Measurements from ENCODE around the gene ST6GALNAC5.
"Not testable (repeated sequence)": the region's sequence is repeated elsewhere in the genome, so short reads cannot be mapped to it uniquely, and the experiment has no call there.

Gene ST6GALNAC5

GRCh38 chr1:76939050-76939816 is 72.0 kb downstream of the ST6GALNAC5 start:
- no peak for DNase-seq

- no peak for DNase-seq
Observed at GRCh38 chr1:76939817-76940216, 72.5 kb downstream of the ST6GALNAC5 start.

- DNase-seq = no peak
Observed at GRCh38 chr1:76940571-76941335, 73.5 kb downstream of the ST6GALNAC5 start.

GRCh38 chr1:76942549-76942948 is 75.3 kb downstream of the ST6GALNAC5 start:
- no peak for DNase-seq

GRCh38 chr1:76944942-76945341 is 77.7 kb downstream of the ST6GALNAC5 start:
- no peak for DNase-seq

GRCh38 chr1:76948846-76949245 is 81.6 kb downstream of the ST6GALNAC5 start:
- no peak for DNase-seq

- DNase-seq = no peak
Observed at GRCh38 chr1:76949503-76949902, 82.2 kb downstream of the ST6GALNAC5 start.

- no peak for DNase-seq
Observed at GRCh38 chr1:76950306-76950705, 83.0 kb downstream of the ST6GALNAC5 start.

GRCh38 chr1:76951153-76951552 is 83.9 kb downstream of the ST6GALNAC5 start:
- no peak for DNase-seq

- no peak for DNase-seq
Observed at GRCh38 chr1:76955652-76956051, 88.4 kb downstream of the ST6GALNAC5 start.

- DNase-seq = no peak
Observed at GRCh38 chr1:76957961-76958360, 90.7 kb downstream of the ST6GALNAC5 start.

- DNase-seq = no peak
Observed at GRCh38 chr1:76958828-76959227, 91.5 kb downstream of the ST6GALNAC5 start.

GRCh38 chr1:76959556-76959955 is 92.3 kb downstream of the ST6GALNAC5 start:
- no peak for DNase-seq

- no peak for DNase-seq
Observed at GRCh38 chr1:76961181-76961819, 94.0 kb downstream of the ST6GALNAC5 start.

GRCh38 chr1:76961820-76962207 is 94.5 kb downstream of the ST6GALNAC5 start:
- DNase-seq = no peak

- not testable (repeated sequence) for DNase-seq
Observed at GRCh38 chr1:76981267-76981666, 114.0 kb downstream of the ST6GALNAC5 start.

GRCh38 chr1:76989976-76990375 is 122.7 kb downstream of the ST6GALNAC5 start:
- no peak for DNase-seq

GRCh38 chr1:76993036-76993435 is 125.8 kb downstream of the ST6GALNAC5 start:
- no peak for DNase-seq

GRCh38 chr1:76998582-76999223 is 131.4 kb downstream of the ST6GALNAC5 start:
- no peak for DNase-seq

GRCh38 chr1:77007675-77008074 is 140.4 kb downstream of the ST6GALNAC5 start:
- no peak for DNase-seq

GRCh38 chr1:77010937-77011336 is 143.7 kb downstream of the ST6GALNAC5 start:
- DNase-seq = no peak

- DNase-seq = no peak
Observed at GRCh38 chr1:77012066-77012465, 144.8 kb downstream of the ST6GALNAC5 start.

- no peak for DNase-seq
Observed at GRCh38 chr1:77014073-77014788, 147.0 kb downstream of the ST6GALNAC5 start.
